Fibroblast of lung (primary cell): Measurements from ENCODE around the gene TMEM62. TPM values are rescaled to one million over a fixed set of nuclear protein-coding genes. Genes with fewer than 3 reads are reported as not detected.
A peak's percentile ranks its signal among the peaks of the same experiment; 100 is the strongest.
"Not testable (repeated sequence)": the region's sequence is repeated elsewhere in the genome, so short reads cannot be mapped to it uniquely, and the experiment has no call there.

Source experiments
- DNase-seq, 2 donors: peaks; one replicate each; pipeline versions ENCODE4 v3.0.0 to v3.0.0-alpha.2; 2010; ENCODE audit warnings: low read depth in 2 of 2
- H2AFZ ChIP-seq: 2 replicates; pipeline ENCODE4 v1.5.1; 2012; ENCODE audit warnings: low read length, control low read depth, inconsistent platforms
- H3K27ac ChIP-seq: 2 replicates; pipeline ENCODE4 v1.5.1; 2011; ENCODE audit warnings: low read length, control low read depth; ENCODE audit not compliant: insufficient read depth
- H3K27me3 ChIP-seq: 2 replicates; pipeline ENCODE4 v1.5.1; 2011; ENCODE audit warnings: mild to moderate bottlenecking, low read length; ENCODE audit not compliant: control insufficient read depth, insufficient read depth
- H3K36me3 ChIP-seq: 2 replicates; pipeline ENCODE4 v1.5.1; 2011; ENCODE audit warnings: low read length; ENCODE audit not compliant: control insufficient read depth, insufficient read depth
- H3K4me1 ChIP-seq: 2 replicates; pipeline ENCODE4 v1.5.1; 2011; ENCODE audit warnings: low read length; ENCODE audit not compliant: control insufficient read depth, insufficient read depth; ENCODE audit errors: extremely low read depth
- H3K4me2 ChIP-seq: 2 replicates; pipeline ENCODE4 v1.5.1; 2011; ENCODE audit warnings: low read length, control low read depth; ENCODE audit not compliant: insufficient read depth; ENCODE audit errors: extremely low read depth
- H3K4me3 ChIP-seq, 4 experiments: fragments of 200-600 bp in 1 of 4; sonication (generic) in 1 of 4; replicated peaks in 1 of 4; 2 replicates each; pipeline ENCODE4 v1.5.1; 2011 to 2016; ENCODE audit warnings: low read length in 4 of 4, low read depth in 3 of 4, mild to moderate bottlenecking in 3 of 4, control low read depth in 2 of 4, inconsistent platforms in 1 of 4, mixed read lengths in 1 of 4; ENCODE audit not compliant: insufficient read depth in 1 of 4; ENCODE audit errors: control extremely low read depth in 1 of 4
- H3K79me2 ChIP-seq: 2 replicates; pipeline ENCODE4 v1.5.1; 2012; ENCODE audit warnings: mild to moderate bottlenecking, low read length, inconsistent platforms; ENCODE audit not compliant: control insufficient read depth, insufficient read depth
- H3K9ac ChIP-seq: 2 replicates; pipeline ENCODE4 v1.5.1; 2011; ENCODE audit warnings: mild to moderate bottlenecking, low read length, control low read depth; ENCODE audit not compliant: insufficient read depth
- H3K9me3 ChIP-seq: 2 replicates; pipeline ENCODE4 v1.5.1; 2012; ENCODE audit warnings: low read depth, low read length; ENCODE audit not compliant: control insufficient read depth, insufficient read depth
- H4K20me1 ChIP-seq: 2 replicates; pipeline ENCODE4 v1.5.1; 2011; ENCODE audit warnings: low read length; ENCODE audit not compliant: control insufficient read depth, insufficient read depth; ENCODE audit errors: extremely low read depth
- CTCF ChIP-seq, 2 donors: IDR thresholded peaks in 1 of 2; conservative IDR thresholded peaks in 1 of 2; 1 replicate in 1 of 2; 2 replicates in 1 of 2; pipeline ENCODE4 v1.5.1; 2011 to 2012; ENCODE audit warnings: low read length in 2 of 2, control low read depth in 1 of 2, inconsistent platforms in 1 of 2, low read depth in 1 of 2, mild to moderate bottlenecking in 1 of 2
- EZH2 ChIP-seq: IDR thresholded peaks from 2 replicates; pipeline ENCODE4 v1.5.1; 2012; ENCODE audit warnings: low read length, control low read depth, mild to moderate bottlenecking; ENCODE audit errors: missing control alignments
- polyA plus RNA-seq, 2 donors: library from polyadenylated mRNA; depleted of rRNA in 1 of 2; stranded (reverse) in 1 of 2; unstranded in 1 of 2; fragments of >200 nt; gene quantifications; 2 replicates each; pipeline ENCODE4 v1.2.1, GENCODE V29; 2011 to 2012; ENCODE audit warnings: missing spikeins in 1 of 2
- total RNA-seq: library from RNA; depleted of rRNA; stranded (reverse); fragments of >200 nt; gene quantifications from 2 replicates; pipeline ENCODE4 v1.2.1, GENCODE V29; 2014

The TMEM62 gene
- total and polyA plus RNA-seq, 2 donors (not counting 1 experiment from before 2014, with no cell fraction given): 10.7 to 20.8 TPM

- H2AFZ ChIP-seq: no peak overlapping the region
- no peak overlapping the region for H3K4me3 ChIP-seq
- no peaks in the 10 kb centered on the region for H4K20me1 ChIP-seq
- H3K4me2 ChIP-seq: no peak overlapping the region
- no peak for TF ChIP-seq CTCF (conservative IDR thresholded peaks at IDR 0.05 in 1 of 2, IDR thresholded peaks at IDR 0.05 in 1 of 2; ENCODE audit: low read depth in 1 of 2, low read length in 2 of 2)
- TF ChIP-seq EZH2: no peak
- H3K9me3 ChIP-seq: no peaks in the 10 kb centered on the region
- H3K27ac ChIP-seq: no peak overlapping the region
- peaks cover 7% of the 10 kb centered on the region for H3K27me3 ChIP-seq
- no peaks in the 10 kb centered on the region for H3K79me2 ChIP-seq
- H3K9ac ChIP-seq: no peak overlapping the region
- no peaks in the 10 kb centered on the region for H3K36me3 ChIP-seq
- H3K4me1 ChIP-seq: no peaks in the 10 kb centered on the region
- no peak for DNase-seq
Observed at GRCh38 chr15:43221422-43221821, 88.0 kb downstream of the TMEM62 start.

GRCh38 chr15:43225201-43225949, 92.0 kb downstream of the TMEM62 start:
- Histone ChIP-seq H3K27ac (no peak overlapping the region), H3K27me3 (peaks cover 5% of the 10 kb centered on the region), H3K36me3 (no peaks in the 10 kb centered on the region), H3K4me3 (no peak overlapping the region), H3K4me1 (no peaks in the 10 kb centered on the region), H2AFZ (no peak overlapping the region), H3K79me2 (no peaks in the 10 kb centered on the region), H3K4me2 (no peak overlapping the region), H4K20me1 (no peaks in the 10 kb centered on the region), H3K9ac (no peak overlapping the region), H3K9me3 (no peaks in the 10 kb centered on the region)
- peak; percentile 55 to 68 for DNase-seq
- TF ChIP-seq CTCF (conservative IDR thresholded peaks at IDR 0.05 in 1 of 2, IDR thresholded peaks at IDR 0.05 in 1 of 2; ENCODE audit: low read depth in 1 of 2, low read length in 2 of 2): peak; percentile 85 to 87
- no peak for TF ChIP-seq EZH2

GRCh38 chr15:43225950-43226255, 92.5 kb downstream of the TMEM62 start:
- not testable (repeated sequence) for H3K4me2 ChIP-seq, H3K4me3 ChIP-seq, H3K36me3 ChIP-seq, H3K27me3 ChIP-seq, H3K79me2 ChIP-seq, DNase-seq, H2AFZ ChIP-seq, H3K9me3 ChIP-seq, H4K20me1 ChIP-seq, H3K4me1 ChIP-seq, H3K9ac ChIP-seq, H3K27ac ChIP-seq
